ENCODE measurements around the gene RRAGC.
A peak's percentile ranks its signal among the peaks of the same experiment; 100 is the strongest.

The RRAGC gene

GRCh38 chr1:38859561-38860453, at the start of gene RRAGC:
Gene RRAGC (minus strand): TSS chr1:38859772. CDS start chr1:38859646, 126 bp downstream.
- DNase-seq (ENCODE audit: low read depth) = peak; percentile 99

- no peak for DNase-seq (ENCODE audit: low read depth)
Measured at GRCh38 chr1:38908821-38909220, 49.2 kb upstream of the RRAGC start.

GRCh38 chr1:38905985-38906384, 46.4 kb upstream of the RRAGC start:
- DNase-seq (ENCODE audit: low read depth) = no peak

- DNase-seq (ENCODE audit: low read depth) = no peak
Measured at GRCh38 chr1:38899560-38899959, 40.0 kb upstream of the RRAGC start.

GRCh38 chr1:38898653-38899230, 39.2 kb upstream of the RRAGC start:
- no peak for DNase-seq (ENCODE audit: low read depth)

GRCh38 chr1:38896169-38896568, 36.6 kb upstream of the RRAGC start:
- no peak for DNase-seq (ENCODE audit: low read depth)

GRCh38 chr1:38892976-38893375, 33.4 kb upstream of the RRAGC start:
- no peak for DNase-seq (ENCODE audit: low read depth)

- DNase-seq (ENCODE audit: low read depth) = no peak
Measured at GRCh38 chr1:38891753-38892152, 32.2 kb upstream of the RRAGC start.

GRCh38 chr1:38889589-38889988, 30.0 kb upstream of the RRAGC start:
- no peak for DNase-seq (ENCODE audit: low read depth)

GRCh38 chr1:38888423-38889333, 29.1 kb upstream of the RRAGC start:
- DNase-seq (ENCODE audit: low read depth) = no peak

GRCh38 chr1:38885092-38885491, 25.5 kb upstream of the RRAGC start:
- DNase-seq (ENCODE audit: low read depth) = no peak

- DNase-seq (ENCODE audit: low read depth) = no peak
Measured at GRCh38 chr1:38881487-38881886, 21.9 kb upstream of the RRAGC start, which contains the start of gene GJA9. Gene GJA9 (minus strand): TSS chr1:38881587. CDS start chr1:38876098, 5,489 bp downstream.

GRCh38 chr1:38875811-38876210, 16.2 kb upstream of the RRAGC start:
- DNase-seq (ENCODE audit: low read depth) = no peak

- peak; percentile 95 for DNase-seq (ENCODE audit: low read depth)
Measured at GRCh38 chr1:38873027-38873969, 13.7 kb upstream of the RRAGC start, which contains the start of gene MYCBP. Gene MYCBP (minus strand): TSS chr1:38873348. CDS start chr1:38873305, 43 bp downstream.

- no peak for DNase-seq (ENCODE audit: low read depth)
Measured at GRCh38 chr1:38872401-38873026, 12.9 kb upstream of the RRAGC start.

GRCh38 chr1:38870996-38871395, 11.4 kb upstream of the RRAGC start:
- DNase-seq (ENCODE audit: low read depth) = no peak

- no peak for DNase-seq (ENCODE audit: low read depth)
Measured at GRCh38 chr1:38867208-38867607, 7.6 kb upstream of the RRAGC start.

GRCh38 chr1:38865112-38865715, 5.6 kb upstream of the RRAGC start:
- DNase-seq (ENCODE audit: low read depth) = no peak

GRCh38 chr1:38860454-38860795, 853 bp upstream of the RRAGC start:
- DNase-seq (ENCODE audit: low read depth) = no peak

GRCh38 chr1:38858833-38859560, 575 bp downstream of the RRAGC start:
- no peak for DNase-seq (ENCODE audit: low read depth)

Data from T-helper 22 cell (primary cell).